Activated CD8-positive, alpha-beta memory T cell treated with anti-CD3 and anti-CD28 coated beads for 24 hours (primary cell): ENCODE data around the gene PHOSPHO1.

ENCODE experiments used
- DNase-seq: peaks from one replicate; pipeline ENCODE4 v3.0.0-alpha.2; 2020

Gene PHOSPHO1

GRCh38 chr17:49217651-49218413 is 12.8 kb downstream of the PHOSPHO1 start:
- peak; percentile 82 for DNase-seq

- DNase-seq, result no peak
These were observed 13.5 kb downstream of the PHOSPHO1 start for GRCh38 chr17:49216953-49217650.

DNA sequence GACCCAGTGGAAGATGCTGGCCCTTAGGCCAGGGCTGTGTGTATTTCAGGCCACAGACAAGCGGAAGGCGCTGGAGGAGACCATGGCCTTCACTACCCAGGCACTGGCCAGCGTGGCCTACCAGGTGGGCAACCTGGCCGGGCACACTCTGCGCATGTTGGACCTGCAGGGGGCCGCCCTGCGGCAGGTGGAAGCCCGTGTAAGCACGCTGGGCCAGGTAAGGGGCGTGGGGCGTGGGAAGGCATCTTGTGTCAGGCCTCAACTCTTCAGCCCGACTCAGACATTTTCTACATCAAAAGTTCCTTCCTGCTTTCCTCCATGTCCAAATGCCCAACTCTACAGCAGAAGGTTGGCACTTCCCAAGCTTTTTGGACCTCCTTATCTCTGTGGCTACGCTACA is 14.1 kb downstream of the PHOSPHO1 start:
- DNase-seq, result no peak

DNA sequence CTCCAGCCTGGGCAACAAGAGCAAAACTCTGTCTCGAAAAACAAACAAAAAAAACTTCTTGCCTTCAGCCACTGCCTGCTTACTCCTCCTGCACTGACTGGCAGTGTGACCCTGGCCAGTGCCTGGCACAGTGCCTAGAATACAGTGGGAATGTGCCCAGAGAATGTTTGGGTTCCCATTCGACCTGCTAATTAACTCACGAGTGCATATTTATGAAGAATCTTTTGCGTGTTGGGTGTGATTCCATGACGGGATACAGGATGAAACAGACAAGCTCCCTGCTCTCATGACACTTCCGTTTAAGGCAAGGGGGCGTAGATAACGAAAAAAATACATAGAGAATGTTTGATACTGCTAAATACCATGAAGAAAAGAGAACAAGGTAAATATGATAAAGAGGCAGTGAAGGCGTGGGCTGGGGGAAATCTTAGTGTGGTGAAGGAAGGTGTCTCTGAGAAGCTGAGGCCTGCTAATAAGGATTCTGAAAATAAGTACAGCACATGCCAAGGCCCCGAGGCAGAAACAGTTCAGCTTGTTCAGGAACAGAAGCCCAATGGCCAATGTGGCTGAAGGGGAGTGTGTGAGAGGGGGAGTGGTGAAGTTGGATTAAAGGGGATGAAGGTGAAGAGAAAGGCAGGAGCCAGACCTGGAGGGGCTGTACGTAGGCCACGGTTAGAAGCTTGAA is 15.8 kb downstream of the PHOSPHO1 start:
- no peak for DNase-seq

DNA sequence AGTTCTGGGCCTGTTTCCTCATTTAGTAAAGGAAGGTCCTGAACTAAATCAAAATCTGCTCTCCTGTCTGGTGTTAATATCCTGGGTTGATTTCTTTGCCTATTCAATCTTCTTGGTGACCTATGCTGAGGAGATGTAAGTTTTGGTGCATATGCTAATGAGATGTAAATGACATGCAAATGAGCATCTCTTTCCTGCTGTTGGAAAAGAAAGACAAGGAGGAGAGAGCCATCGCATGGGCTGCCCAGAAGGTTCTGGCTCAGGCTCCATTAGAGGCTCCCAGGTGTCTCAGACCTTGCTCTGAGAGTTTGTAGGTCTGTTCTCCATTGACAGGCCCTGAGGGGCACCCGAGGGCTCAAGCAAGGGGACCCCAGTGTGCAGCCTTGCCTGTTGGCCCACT is 16.7 kb downstream of the PHOSPHO1 start:
- DNase-seq, result no peak

- DNase-seq, result no peak
These were observed 17.2 kb downstream of the PHOSPHO1 start for GRCh38 chr17:49213399-49213798.

DNA sequence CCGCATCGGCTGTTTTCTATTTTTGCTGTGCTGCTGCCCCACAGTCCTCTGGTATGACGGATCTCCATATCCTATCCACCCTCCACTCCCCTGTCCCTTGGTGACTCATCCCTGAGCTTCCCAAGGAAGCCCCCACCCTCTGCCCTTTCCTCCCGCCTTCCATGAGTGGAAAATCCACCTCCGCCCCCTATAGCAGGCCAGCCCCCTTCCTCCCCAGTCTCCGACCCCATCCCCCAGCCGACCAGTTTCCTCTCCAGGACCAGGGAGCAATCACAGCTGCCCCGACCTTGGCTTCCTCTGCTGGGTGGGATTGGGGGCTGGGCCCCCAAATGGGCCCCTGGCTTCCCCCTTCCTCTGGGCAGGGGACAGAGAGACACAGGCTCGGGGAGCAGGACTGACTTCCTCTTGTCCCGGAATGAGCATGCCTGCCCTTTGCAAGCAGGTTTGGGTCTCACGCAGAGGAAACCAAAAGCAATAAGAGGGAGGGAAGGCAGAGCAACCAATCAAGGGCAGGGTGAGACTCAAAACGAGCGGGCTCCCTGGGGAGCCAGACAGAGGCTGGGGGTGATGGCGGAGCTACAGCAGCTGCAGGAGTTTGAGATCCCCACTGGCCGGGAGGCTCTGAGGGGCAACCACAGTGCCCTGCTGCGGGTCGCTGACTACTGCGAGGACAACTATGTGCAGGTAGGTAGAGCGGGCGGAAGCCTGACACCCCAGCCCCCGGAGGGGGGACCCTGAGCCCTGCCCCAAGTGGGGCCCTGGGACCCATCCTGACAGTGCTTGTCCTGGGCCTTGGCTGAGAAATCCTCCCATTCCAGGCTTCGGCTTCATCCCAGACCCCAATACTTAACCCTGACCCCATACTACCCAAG is 20.2 kb downstream of the PHOSPHO1 start, which contains the start of the genes ABI3 and GNGT2:
Gene ABI3 (plus strand): TSS at position 550 of the 872 bp plus-strand sequence. CDS start 18 bp downstream, at position 568.
Gene GNGT2 (minus strand): TSS at position 417 of the 872 bp plus-strand sequence. CDS start 3,152 bp downstream, outside the sequence.
- peak; percentile 89 for DNase-seq

DNA sequence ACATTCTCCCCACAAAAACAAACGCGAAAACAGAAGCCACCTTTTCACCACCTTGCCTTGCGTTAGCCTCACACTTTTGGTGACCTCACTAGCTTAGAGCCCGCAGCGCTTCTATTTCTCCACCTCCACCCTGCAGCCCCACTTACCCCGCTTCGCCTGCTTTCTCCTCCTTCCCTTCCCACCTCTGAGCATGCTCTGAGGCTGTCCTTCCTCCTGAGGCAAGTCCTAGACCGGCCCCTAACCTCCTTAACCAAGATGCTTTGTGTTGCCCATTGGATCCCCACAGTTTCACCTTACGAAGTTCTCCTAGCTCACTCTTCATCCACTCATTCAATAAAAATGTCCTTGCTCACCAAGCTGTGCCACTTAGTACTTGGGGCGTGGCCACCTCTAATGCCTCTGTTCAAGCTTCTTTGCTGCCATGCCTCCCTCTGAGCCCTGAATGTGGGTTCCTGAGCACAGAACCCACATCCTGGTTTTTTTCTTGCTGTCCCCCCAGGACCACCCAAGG is 21.5 kb downstream of the PHOSPHO1 start:
- no peak for DNase-seq

DNA sequence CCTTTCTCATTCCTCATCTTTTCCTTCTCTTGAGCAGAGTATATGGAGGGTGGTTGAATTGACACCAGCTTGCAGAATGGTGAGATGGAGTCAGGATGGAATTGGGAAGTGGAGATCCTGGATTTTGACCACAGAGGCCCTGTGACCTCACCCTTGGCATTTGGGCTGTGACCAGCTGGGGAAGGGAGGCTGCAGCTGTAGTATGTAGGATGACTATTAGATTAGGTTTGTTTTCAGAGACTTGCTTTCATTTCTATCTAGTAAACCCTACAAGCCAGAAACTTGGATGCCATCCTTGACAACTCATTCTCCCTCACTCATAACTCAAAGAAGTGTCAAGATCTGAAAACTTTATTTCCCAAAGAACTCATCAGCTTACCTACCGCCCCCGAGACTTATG is 26.1 kb downstream of the PHOSPHO1 start:
- DNase-seq, result no peak

DNA sequence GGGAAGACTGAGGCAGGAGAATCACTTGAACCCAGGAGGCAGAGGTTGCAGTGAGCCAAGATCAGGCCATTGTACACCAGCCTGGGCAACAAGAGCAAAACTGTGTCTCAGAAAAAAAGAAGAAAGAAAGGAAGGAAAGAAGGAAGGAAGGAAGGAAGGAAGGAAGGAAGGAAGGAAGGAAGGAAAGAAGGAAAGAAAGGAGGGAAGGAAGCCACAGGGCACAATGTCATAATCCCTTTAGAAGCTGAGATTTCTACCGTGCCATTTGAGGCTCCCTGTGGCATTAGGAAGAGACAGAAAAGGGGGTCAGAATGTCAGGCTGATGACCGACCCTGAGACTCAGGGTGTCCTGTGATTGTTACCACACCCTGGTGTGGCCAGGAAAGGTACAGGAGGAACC is 26.8 kb downstream of the PHOSPHO1 start:
- DNase-seq, result no peak

DNA sequence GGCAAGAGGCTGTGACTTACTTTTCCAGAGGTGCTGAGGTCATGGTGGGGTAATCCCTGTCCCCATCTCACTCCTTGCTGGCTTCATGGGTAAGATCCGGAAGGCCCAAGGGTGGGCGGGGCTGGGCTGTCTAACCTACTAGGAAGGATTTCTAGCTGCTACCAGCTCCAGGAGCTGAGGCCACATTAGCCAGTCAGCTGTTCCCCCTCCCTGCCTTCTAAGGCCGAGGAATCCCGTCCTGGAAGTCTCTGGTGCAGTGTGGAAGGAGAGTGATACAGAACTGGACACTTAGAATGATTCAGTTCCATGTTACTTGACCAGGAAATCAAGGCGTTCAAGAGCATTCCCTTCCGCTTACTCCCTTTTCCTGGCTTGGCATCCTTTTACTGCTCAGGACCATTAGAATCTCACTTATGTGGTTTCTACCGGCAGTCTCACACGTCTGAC is 29.1 kb downstream of the PHOSPHO1 start:
- DNase-seq, result no peak

DNA sequence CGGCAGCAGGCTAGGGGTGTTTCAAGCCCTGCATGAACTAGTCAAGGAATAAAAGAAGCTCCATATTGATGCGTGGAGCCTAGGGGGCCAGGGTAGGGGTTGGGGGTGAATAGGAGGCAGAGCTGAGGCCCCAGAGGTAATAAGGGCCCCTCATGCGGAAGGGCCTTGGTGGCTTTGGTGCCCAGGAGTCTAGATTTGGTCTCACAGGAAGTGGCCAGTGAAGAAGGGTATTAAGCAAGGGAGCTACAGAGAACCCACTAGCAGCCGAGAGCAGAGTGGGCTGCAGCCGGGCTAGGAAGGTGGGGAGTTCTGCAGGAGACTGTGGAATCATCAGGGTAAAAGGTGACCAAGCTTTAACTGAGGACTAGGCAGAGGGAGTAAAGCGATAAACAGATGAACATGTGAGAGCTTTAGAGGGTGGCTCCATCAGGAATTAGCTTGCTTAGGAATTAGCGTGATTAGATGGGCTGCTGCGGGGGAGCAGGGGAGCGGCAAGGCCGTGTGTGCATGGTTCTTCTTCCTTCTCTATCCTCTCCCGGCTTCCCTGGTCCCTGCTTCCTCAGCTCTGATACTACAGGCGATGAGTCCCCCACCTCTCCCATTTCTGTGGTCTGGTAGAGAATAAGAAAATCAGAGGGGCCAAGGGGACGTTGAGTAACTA is 30.0 kb downstream of the PHOSPHO1 start:
- no peak for DNase-seq

GRCh38 chr17:49198211-49198610 is 32.4 kb downstream of the PHOSPHO1 start:
- no peak for DNase-seq

DNA sequence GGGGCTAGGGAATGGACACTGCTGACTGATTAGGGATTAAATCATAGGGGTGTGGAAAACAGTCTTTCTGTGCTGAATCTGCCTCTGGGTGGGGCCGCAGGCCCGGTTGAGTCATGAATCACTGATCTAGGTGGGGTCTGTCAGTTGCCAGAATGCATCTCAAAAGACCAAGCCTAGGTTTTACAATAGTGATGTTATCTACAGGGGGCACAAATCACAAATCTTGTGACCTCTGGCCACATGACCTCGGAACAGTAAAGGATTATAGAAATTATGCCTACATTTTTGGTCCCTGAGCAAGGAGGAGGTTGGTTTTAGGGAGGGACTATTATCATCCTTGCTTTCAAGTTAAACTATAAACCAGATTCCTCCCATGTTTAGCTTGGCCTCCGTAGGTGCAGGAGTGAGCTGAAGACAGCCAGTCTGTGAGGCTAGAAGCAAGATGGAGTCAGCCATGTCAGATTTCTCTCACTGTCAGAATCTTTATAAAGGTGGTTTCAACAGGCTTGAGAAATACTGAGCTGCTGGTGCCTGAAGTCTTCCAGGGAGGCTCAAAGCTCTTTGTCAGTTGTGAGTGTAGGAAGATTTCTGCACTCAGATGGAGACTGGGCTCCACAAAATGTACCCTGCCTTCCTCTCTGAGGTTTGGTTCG is 33.1 kb downstream of the PHOSPHO1 start:
- DNase-seq, result no peak

DNA sequence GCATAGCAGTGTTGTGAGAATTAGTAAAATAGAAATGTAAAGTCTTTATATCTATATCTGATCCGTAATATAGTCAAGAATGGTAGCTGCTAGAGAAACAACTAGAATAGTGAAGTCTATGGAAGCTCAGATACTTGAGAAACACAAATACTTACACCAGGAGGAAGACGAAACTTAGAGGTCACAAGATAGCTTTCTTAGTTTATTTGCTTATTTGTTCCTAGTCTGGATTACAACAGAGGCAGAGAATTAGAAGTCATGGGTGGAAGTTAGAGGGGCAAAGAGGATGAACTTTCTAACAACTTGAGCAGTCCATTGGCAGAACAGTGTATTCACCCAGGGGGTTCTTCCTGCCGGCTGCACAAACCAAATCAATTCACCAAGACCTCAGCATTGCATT is 34.1 kb downstream of the PHOSPHO1 start:
- no peak for DNase-seq

DNA sequence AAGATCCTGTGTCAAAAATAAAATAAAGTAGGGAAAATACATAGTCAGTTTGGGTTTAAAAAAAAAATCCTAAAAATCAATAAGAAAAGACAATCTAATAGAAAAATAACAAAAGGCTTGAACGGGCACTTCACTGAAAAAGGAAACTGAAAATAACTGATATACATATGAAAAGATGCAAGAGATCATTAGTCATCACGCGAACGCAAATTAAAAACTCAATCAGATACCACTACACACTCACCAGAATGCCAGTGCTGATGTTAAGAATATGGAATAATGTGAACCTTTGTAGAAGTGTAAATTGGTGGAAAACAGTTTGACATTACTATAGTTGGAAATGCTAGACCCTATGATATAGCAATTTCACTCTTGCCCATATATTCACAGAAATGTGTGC is 34.8 kb downstream of the PHOSPHO1 start:
- no peak for DNase-seq

GRCh38 chr17:49194297-49194607 is 36.3 kb downstream of the PHOSPHO1 start:
- DNase-seq, result no peak

DNA sequence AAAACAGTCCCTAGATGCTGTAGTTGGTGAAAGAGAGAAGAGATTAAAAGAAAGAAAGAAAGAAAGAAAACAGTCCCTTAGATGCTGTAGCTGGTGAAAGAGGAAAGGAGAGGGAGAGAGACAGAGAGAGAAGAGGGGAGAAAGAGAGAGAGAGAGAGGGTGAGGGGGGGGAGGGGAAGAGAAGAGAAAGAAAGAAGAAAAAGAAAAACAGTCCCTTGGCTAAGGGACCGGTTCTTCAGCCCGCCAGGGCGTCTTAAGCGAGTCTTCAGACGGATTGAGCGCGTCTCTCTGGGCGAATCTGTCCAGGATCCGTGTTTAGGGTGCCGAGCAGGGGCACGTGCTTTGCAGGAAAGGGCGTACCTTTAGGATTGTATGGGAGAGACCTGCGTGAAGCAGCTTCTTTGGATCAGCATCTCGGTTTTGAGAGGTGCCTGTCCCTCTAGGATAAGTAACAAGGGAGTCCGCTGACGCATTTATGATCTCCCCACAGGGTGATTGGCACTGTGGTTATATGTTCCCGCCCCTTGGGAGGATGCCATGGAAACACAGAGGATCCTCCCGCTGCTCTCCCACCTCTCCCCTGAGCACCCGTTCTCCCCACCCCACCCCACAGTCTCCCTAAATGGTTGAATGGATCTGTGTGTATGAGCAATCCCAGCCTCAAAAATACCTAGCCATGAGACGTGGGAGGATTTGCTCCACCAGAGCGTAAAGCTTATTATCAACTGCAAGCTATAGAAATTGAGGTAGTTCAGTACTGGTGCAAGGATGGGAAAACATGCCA is 36.9 kb downstream of the PHOSPHO1 start:
- DNase-seq, result no peak

- peak; percentile 100 for DNase-seq
These were observed 38.5 kb downstream of the PHOSPHO1 start for GRCh38 chr17:49191917-49192741.
